GM19351 (cell line): Measurements from ENCODE around the gene GYG2.
"Not testable (repeated sequence)": the region's sequence is repeated elsewhere in the genome, so short reads cannot be mapped to it uniquely, and the experiment has no call there.

Experiments used
- ATAC-seq: cut with Tn5 transposase; IDR thresholded peaks from one replicate; pipeline ENCODE4 v1.9.1; 2021; ENCODE audit warnings: mild to moderate bottlenecking, moderate library complexity; ENCODE audit not compliant: unreplicated experiment

Gene GYG2

GRCh38 chrX:2828344-2828958, at the start of gene GYG2:
Gene GYG2, plus strand, starts transcription at chrX:2828930. Its CDS starts 1,259 bp downstream, at chrX:2830189.
- ATAC-seq = no peak

GRCh38 chrX:2780472-2781225, 48.1 kb upstream of the GYG2 start:
- not testable (repeated sequence) for ATAC-seq

- ATAC-seq = no peak
Observed at GRCh38 chrX:2781226-2781571, 47.5 kb upstream of the GYG2 start.

- no peak for ATAC-seq
Observed at GRCh38 chrX:2781698-2782097, 47.0 kb upstream of the GYG2 start.

GRCh38 chrX:2782171-2782570, 46.6 kb upstream of the GYG2 start:
- no peak for ATAC-seq

- ATAC-seq = no peak
Observed at GRCh38 chrX:2782778-2783177, 46.0 kb upstream of the GYG2 start.

GRCh38 chrX:2784026-2784425, 44.7 kb upstream of the GYG2 start:
- ATAC-seq = no peak

GRCh38 chrX:2785538-2785937, 43.2 kb upstream of the GYG2 start:
- ATAC-seq = no peak

GRCh38 chrX:2788980-2789379, 39.8 kb upstream of the GYG2 start:
- no peak for ATAC-seq

- no peak for ATAC-seq
Observed at GRCh38 chrX:2789569-2789968, 39.2 kb upstream of the GYG2 start.

- ATAC-seq = no peak
Observed at GRCh38 chrX:2793752-2794151, 35.0 kb upstream of the GYG2 start.

GRCh38 chrX:2794336-2794735, 34.4 kb upstream of the GYG2 start:
- ATAC-seq = no peak

- not testable (repeated sequence) for ATAC-seq
Observed at GRCh38 chrX:2796808-2797207, 31.9 kb upstream of the GYG2 start.

- no peak for ATAC-seq
Observed at GRCh38 chrX:2799369-2799768, 29.4 kb upstream of the GYG2 start.

- not testable (repeated sequence) for ATAC-seq
Observed at GRCh38 chrX:2799980-2800379, 28.8 kb upstream of the GYG2 start.

GRCh38 chrX:2801223-2801622, 27.5 kb upstream of the GYG2 start:
- ATAC-seq = no peak

GRCh38 chrX:2802376-2803090, 26.2 kb upstream of the GYG2 start:
- ATAC-seq = not testable (repeated sequence)

GRCh38 chrX:2803486-2803885, 25.2 kb upstream of the GYG2 start:
- ATAC-seq = not testable (repeated sequence)

- ATAC-seq = not testable (repeated sequence)
Observed at GRCh38 chrX:2804106-2804843, 24.5 kb upstream of the GYG2 start.

- ATAC-seq = not testable (repeated sequence)
Observed at GRCh38 chrX:2804858-2805257, 23.9 kb upstream of the GYG2 start.

GRCh38 chrX:2811271-2811670, 17.5 kb upstream of the GYG2 start:
- no peak for ATAC-seq
